Measurements from ENCODE around the gene PLCG1. TPM values are rescaled to one million over a fixed set of nuclear protein-coding genes. Genes with fewer than 3 reads are reported as not detected.
"Not testable (repeated sequence)": the region's sequence is repeated elsewhere in the genome, so short reads cannot be mapped to it uniquely, and the experiment has no call there.

The PLCG1 gene
- polyA plus RNA-seq, 1 donor (not counting 4 experiments of a cell fraction or from before 2014, with no cell fraction given): 41.5 TPM

DNA sequence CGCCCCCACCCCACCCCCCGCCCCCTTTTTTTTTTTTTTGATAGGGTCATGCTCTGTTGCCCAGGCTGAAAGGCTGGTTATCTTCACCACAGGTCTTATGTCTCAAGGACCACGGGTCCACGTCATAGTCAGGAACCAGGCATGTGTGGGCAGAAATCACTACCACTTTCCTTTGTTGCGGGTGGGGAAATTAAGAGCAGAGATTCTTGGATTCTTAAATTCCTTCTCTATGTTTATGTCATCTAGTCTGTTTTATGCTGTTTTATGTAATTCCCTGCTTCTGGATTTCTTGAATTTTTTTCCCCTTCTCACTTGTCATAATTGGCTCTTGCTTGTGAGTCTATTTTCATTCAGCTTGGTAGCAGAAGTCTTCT is 25.8 kb upstream of the PLCG1 start:
- Histone ChIP-seq H3K9ac (ENCODE audit: control insufficient read depth, extremely low read depth, insufficient read depth, low read length) (no peak overlapping the region), H3K79me2 (ENCODE audit: control insufficient read depth, insufficient read depth, low read length) (no peaks in the 10 kb centered on the region), H3K4me1 (ENCODE audit: control insufficient read depth, extremely low read depth, insufficient read depth, low read length) (no peaks in the 10 kb centered on the region), H3K27me3 (ENCODE audit: control insufficient read depth, extremely low read depth, insufficient read depth, low read length) (no peaks in the 10 kb centered on the region), H2AFZ (ENCODE audit: control insufficient read depth, low read length) (no peak overlapping the region), H3K27ac (ENCODE audit: control insufficient read depth, insufficient read depth, low read length) (no peak overlapping the region), H3K9me3 (ENCODE audit: control insufficient read depth, low read depth, low read length) (no peaks in the 10 kb centered on the region), H3K36me3 (ENCODE audit: control insufficient read depth in 2 of 2, extremely low read depth in 1 of 2, insufficient read depth in 2 of 2, low read length in 2 of 2) (peaks cover 28 to 46% of the 10 kb centered on the region in 2 experiments), H3K9me1 (ENCODE audit: control insufficient read depth, extremely low read depth, insufficient read depth, low read length) (no peaks in the 10 kb centered on the region), H3K4me2 (ENCODE audit: control insufficient read depth, extremely low read depth, insufficient read depth, low read depth, low read length) (no peak overlapping the region), H4K20me1 (ENCODE audit: control insufficient read depth, extremely low read depth, insufficient read depth, low read length) (no peaks in the 10 kb centered on the region), H3K4me3 (ENCODE audit: control insufficient read depth in 2 of 3, extremely low read depth in 1 of 3, insufficient read depth in 2 of 3, low read depth in 1 of 3, low read length in 3 of 3) (no peak overlapping the region)
- FAIRE-seq: no peak
- no peak for DNase-seq (ENCODE audit: low read depth, low spot score)
- dilution Hi-C loops (cut with MboI; ENCODE audit: extremely low pct_ligation_motif_present, low sequenced_read_pairs): no loop called here
- TF ChIP-seq EZH2 (IDR thresholded peaks at IDR 0.05; ENCODE audit: low read length): no peak
- TF ChIP-seq, protein P1, sequence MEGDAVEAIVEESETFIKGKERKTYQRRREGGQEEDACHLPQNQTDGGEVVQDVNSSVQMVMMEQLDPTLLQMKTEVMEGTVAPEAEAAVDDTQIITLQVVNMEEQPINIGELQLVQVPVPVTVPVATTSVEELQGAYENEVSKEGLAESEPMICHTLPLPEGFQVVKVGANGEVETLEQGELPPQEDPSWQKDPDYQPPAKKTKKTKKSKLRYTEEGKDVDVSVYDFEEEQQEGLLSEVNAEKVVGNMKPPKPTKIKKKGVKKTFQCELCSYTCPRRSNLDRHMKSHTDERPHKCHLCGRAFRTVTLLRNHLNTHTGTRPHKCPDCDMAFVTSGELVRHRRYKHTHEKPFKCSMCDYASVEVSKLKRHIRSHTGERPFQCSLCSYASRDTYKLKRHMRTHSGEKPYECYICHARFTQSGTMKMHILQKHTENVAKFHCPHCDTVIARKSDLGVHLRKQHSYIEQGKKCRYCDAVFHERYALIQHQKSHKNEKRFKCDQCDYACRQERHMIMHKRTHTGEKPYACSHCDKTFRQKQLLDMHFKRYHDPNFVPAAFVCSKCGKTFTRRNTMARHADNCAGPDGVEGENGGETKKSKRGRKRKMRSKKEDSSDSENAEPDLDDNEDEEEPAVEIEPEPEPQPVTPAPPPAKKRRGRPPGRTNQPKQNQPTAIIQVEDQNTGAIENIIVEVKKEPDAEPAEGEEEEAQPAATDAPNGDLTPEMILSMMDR (optimal IDR thresholded peaks at IDR 0.05 in 1 of 3, IDR thresholded peaks at IDR 0.05 in 1 of 3, conservative IDR thresholded peaks at IDR 0.05 in 1 of 3; ENCODE audit: extremely low read depth in 1 of 3, insufficient read depth in 2 of 3, low read length in 3 of 3): no peak

DNA sequence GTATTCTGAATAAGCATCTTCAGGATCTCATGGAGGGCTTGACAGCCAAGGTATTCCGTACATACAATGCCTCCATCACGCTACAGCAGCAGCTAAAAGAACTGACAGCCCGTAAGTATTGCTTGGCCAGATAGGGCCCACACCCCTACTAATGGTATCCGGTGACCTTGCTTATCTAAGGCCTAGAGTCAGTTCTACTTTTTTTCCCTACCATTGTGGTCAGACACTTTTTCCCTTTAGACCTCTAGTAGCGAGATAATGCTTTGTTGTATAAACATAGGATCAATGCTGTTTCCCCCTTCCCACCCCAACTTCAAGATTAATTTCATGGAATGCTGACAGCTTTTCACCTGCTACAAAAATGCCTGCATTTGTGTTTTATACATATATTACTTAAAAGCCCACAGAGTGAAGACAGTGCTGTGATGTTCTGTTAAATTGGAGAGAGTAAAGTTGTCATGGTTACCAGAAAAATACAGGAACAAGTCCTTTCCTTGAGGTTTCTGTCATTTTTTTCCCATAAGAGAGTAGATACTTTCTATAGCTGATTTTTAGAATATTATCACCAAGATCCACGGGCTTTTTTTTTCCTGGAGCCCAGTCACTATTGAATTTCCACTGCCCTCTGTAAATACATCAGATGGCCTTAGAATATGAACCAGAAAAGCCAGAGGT is 20.9 kb upstream of the PLCG1 start:
- Histone ChIP-seq H2AFZ (ENCODE audit: control insufficient read depth, low read length) (no peak overlapping the region), H3K9ac (ENCODE audit: control insufficient read depth, extremely low read depth, insufficient read depth, low read length) (no peak overlapping the region), H3K4me2 (ENCODE audit: control insufficient read depth, extremely low read depth, insufficient read depth, low read depth, low read length) (no peak overlapping the region), H3K27ac (ENCODE audit: control insufficient read depth, insufficient read depth, low read length) (no peak overlapping the region), H3K4me3 (ENCODE audit: control insufficient read depth in 2 of 3, extremely low read depth in 1 of 3, insufficient read depth in 2 of 3, low read depth in 1 of 3, low read length in 3 of 3) (no peak overlapping the region), H3K36me3 (ENCODE audit: control insufficient read depth in 2 of 2, extremely low read depth in 1 of 2, insufficient read depth in 2 of 2, low read length in 2 of 2) (peaks cover 40 to 52% of the 10 kb centered on the region in 2 experiments), H3K9me3 (ENCODE audit: control insufficient read depth, low read depth, low read length) (no peaks in the 10 kb centered on the region), H4K20me1 (ENCODE audit: control insufficient read depth, extremely low read depth, insufficient read depth, low read length) (no peaks in the 10 kb centered on the region), H3K9me1 (ENCODE audit: control insufficient read depth, extremely low read depth, insufficient read depth, low read length) (no peaks in the 10 kb centered on the region), H3K4me1 (ENCODE audit: control insufficient read depth, extremely low read depth, insufficient read depth, low read length) (no peaks in the 10 kb centered on the region), H3K27me3 (ENCODE audit: control insufficient read depth, extremely low read depth, insufficient read depth, low read length) (no peaks in the 10 kb centered on the region), H3K79me2 (ENCODE audit: control insufficient read depth, insufficient read depth, low read length) (no peaks in the 10 kb centered on the region)
- no peak for TF ChIP-seq EZH2 (IDR thresholded peaks at IDR 0.05; ENCODE audit: low read length)
- TF ChIP-seq, protein P1 (optimal IDR thresholded peaks at IDR 0.05 in 1 of 3, IDR thresholded peaks at IDR 0.05 in 1 of 3, conservative IDR thresholded peaks at IDR 0.05 in 1 of 3; ENCODE audit: extremely low read depth in 1 of 3, insufficient read depth in 2 of 3, low read length in 3 of 3): no peak
- DNase-seq (ENCODE audit: low read depth, low spot score) (no peak), FAIRE-seq (no peak)
- dilution Hi-C loops (cut with MboI; ENCODE audit: extremely low pct_ligation_motif_present, low sequenced_read_pairs): no loop called here

DNA sequence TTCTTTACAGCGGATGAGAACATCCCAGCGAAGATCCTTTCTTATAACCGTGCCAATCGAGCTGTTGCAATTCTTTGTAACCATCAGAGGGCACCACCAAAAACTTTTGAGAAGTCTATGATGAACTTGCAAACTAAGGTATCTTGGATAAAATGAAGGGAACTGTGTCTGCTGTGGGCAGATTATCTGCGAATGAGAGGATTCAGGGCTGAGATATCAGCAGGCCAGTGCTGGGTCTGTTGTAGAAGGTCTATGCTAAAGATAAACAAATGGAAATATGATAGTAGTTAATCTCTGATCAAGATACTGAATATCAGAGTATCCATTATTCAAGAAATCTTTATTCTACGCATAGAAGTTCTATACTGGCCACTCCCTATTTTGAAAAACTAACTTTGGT is 19.2 kb upstream of the PLCG1 start:
- H3K4me2 ChIP-seq (ENCODE audit: control insufficient read depth, extremely low read depth, insufficient read depth, low read depth, low read length); H3K79me2 ChIP-seq (ENCODE audit: control insufficient read depth, insufficient read depth, low read length); H3K9me1 ChIP-seq (ENCODE audit: control insufficient read depth, extremely low read depth, insufficient read depth, low read length); H2AFZ ChIP-seq (ENCODE audit: control insufficient read depth, low read length); FAIRE-seq; H3K4me3 ChIP-seq (ENCODE audit: control insufficient read depth in 2 of 3, extremely low read depth in 1 of 3, insufficient read depth in 2 of 3, low read depth in 1 of 3, low read length in 3 of 3); H3K27ac ChIP-seq (ENCODE audit: control insufficient read depth, insufficient read depth, low read length); H3K9me3 ChIP-seq (ENCODE audit: control insufficient read depth, low read depth, low read length); H3K9ac ChIP-seq (ENCODE audit: control insufficient read depth, extremely low read depth, insufficient read depth, low read length); DNase-seq (ENCODE audit: low read depth, low spot score); H3K27me3 ChIP-seq (ENCODE audit: control insufficient read depth, extremely low read depth, insufficient read depth, low read length); H3K4me1 ChIP-seq (ENCODE audit: control insufficient read depth, extremely low read depth, insufficient read depth, low read length); H4K20me1 ChIP-seq (ENCODE audit: control insufficient read depth, extremely low read depth, insufficient read depth, low read length); dilution Hi-C loops (cut with MboI; ENCODE audit: extremely low pct_ligation_motif_present, low sequenced_read_pairs): not testable (repeated sequence)
- H3K36me3 ChIP-seq (ENCODE audit: control insufficient read depth in 2 of 2, extremely low read depth in 1 of 2, insufficient read depth in 2 of 2, low read length in 2 of 2): peaks cover 50 to 60% of the 10 kb centered on the region in 2 experiments
